ENCODE data around the gene CACNG7.

Gene CACNG7

GRCh38 chr19:53960886-53961285, 51.8 kb downstream of the CACNG7 start:
- Histone ChIP-seq H3K27ac (no peak overlapping the region), H3K27me3 (ENCODE audit: control insufficient read depth, insufficient read depth, low read length) (peaks cover 4% of the 10 kb centered on the region), H3K9ac (no peak overlapping the region), H3K79me2 (no peaks in the 10 kb centered on the region), H3K4me3 (ENCODE audit: low read depth, low read length) (no peak overlapping the region), H3K36me3 (ENCODE audit: control insufficient read depth, insufficient read depth, low read length) (no peaks in the 10 kb centered on the region), H3K4me1 (peaks cover 2% of the 10 kb centered on the region), H3K4me2 (ENCODE audit: low read length) (no peak overlapping the region), H3K9me3 (ENCODE audit: control insufficient read depth, low read length) (no peaks in the 10 kb centered on the region), H2AFZ (no peak overlapping the region)
- TF ChIP-seq CTCF (IDR thresholded peaks at IDR 0.05), result no peak

- Histone ChIP-seq H3K4me2 (ENCODE audit: low read length) (no peak overlapping the region), H3K4me3 (ENCODE audit: low read depth, low read length) (no peak overlapping the region), H3K27me3 (ENCODE audit: control insufficient read depth, insufficient read depth, low read length) (peaks cover 4% of the 10 kb centered on the region), H3K36me3 (ENCODE audit: control insufficient read depth, insufficient read depth, low read length) (no peaks in the 10 kb centered on the region), H3K4me1 (peaks cover 2% of the 10 kb centered on the region), H3K27ac (no peak overlapping the region), H3K9me3 (ENCODE audit: control insufficient read depth, low read length) (no peaks in the 10 kb centered on the region), H3K9ac (no peak overlapping the region), H3K79me2 (no peaks in the 10 kb centered on the region), H2AFZ (no peak overlapping the region)
- no peak for TF ChIP-seq CTCF (IDR thresholded peaks at IDR 0.05)
Observed at GRCh38 chr19:53961523-53962356, 52.7 kb downstream of the CACNG7 start.

GRCh38 chr19:53962887-53963431, 53.9 kb downstream of the CACNG7 start, which contains the start of gene CACNG8:
Gene CACNG8 (plus strand): TSS chr19:53962937.
- Histone ChIP-seq H3K9ac (no peak within 1 kb of the TSS), H3K4me1 (no peaks in the 10 kb centered on the region), H3K36me3 (ENCODE audit: control insufficient read depth, insufficient read depth, low read length) (no peaks in the 10 kb centered on the region), H2AFZ (no peak within 1 kb of the TSS), H3K27me3 (ENCODE audit: control insufficient read depth, insufficient read depth, low read length) (peaks cover 4% of the 10 kb centered on the region), H3K4me2 (ENCODE audit: low read length) (no peak within 1 kb of the TSS), H3K79me2 (no peaks in the 10 kb centered on the region), H3K4me3 (ENCODE audit: low read depth, low read length) (no peak within 1 kb of the TSS), H3K9me3 (ENCODE audit: control insufficient read depth, low read length) (no peaks in the 10 kb centered on the region), H3K27ac (no peak within 1 kb of the TSS)
- no peak for TF ChIP-seq CTCF (IDR thresholded peaks at IDR 0.05)

GRCh38 chr19:53965091-53965490, 56.0 kb downstream of the CACNG7 start:
- no peak for TF ChIP-seq CTCF (IDR thresholded peaks at IDR 0.05)
- H3K4me3 ChIP-seq (ENCODE audit: low read depth, low read length), result no peak overlapping the region
- H3K27me3 ChIP-seq (ENCODE audit: control insufficient read depth, insufficient read depth, low read length), result peaks cover 2% of the 10 kb centered on the region

More at GRCh38 chr19:53965091-53965490, 56.0 kb downstream of the CACNG7 start:
- Histone ChIP-seq H3K27ac (no peak overlapping the region), H3K36me3 (ENCODE audit: control insufficient read depth, insufficient read depth, low read length) (no peaks in the 10 kb centered on the region), H3K79me2 (no peaks in the 10 kb centered on the region), H2AFZ (no peak overlapping the region), H3K4me1 (no peaks in the 10 kb centered on the region), H3K4me2 (ENCODE audit: low read length) (peak overlapping the region; percentile 17), H3K9ac (no peak overlapping the region), H3K9me3 (ENCODE audit: control insufficient read depth, low read length) (no peaks in the 10 kb centered on the region)
